GM19324 (cell line): Measurements from ENCODE around the gene CDK14.
A peak's percentile ranks its signal among the peaks of the same experiment; 100 is the strongest.

ENCODE experiments used
- ATAC-seq: cut with Tn5 transposase; IDR thresholded peaks from one replicate; pipeline ENCODE4 v1.9.1; 2021; ENCODE audit warnings: mild to moderate bottlenecking, moderate library complexity; ENCODE audit not compliant: unreplicated experiment, low FRiP score

CDK14 gene

DNA sequence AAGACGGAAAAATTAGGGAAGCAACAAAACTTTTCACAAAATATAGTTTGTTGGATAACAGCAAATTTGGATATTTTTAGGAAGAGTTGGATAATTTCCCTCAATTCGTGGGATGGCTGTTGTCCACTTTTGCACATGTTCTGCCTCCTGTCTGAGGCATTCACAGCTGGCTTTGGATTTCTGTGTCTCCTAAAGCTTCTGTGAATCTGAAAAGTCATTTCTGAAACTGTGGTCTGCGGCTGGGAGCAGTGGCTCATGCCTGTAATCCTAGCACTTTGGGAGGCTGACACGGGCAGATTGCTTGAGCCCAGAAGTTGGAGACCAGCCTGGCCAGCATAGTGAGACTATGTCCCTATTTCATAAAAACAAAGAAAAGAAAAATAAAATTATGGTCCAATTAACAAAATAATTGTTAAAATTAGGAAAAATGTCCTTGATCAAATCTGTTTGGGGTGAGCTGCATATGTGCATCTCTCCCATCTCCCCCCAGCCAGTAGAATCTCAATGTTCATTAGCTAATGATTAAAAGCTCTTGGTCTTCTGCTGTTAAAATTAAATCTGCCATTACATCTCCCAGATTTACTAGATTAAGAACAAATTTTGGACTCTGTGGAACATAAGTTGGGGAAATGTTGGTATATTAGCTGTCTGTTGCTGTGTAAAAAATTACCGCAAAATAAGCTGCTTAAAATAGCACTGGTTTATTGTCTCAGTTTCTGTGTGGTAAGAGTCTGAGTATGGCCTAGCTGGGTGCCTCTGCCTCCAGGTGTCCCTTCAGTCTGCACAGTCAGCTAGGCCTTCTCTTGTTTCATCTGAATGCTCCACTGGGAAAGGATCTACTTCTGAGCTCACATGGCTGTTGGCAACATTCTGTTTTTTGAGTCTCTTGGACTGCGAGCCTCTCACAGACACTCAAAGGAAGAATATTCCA is 336.1 kb downstream of the CDK14 start:
- ATAC-seq, result peak; percentile 90

DNA sequence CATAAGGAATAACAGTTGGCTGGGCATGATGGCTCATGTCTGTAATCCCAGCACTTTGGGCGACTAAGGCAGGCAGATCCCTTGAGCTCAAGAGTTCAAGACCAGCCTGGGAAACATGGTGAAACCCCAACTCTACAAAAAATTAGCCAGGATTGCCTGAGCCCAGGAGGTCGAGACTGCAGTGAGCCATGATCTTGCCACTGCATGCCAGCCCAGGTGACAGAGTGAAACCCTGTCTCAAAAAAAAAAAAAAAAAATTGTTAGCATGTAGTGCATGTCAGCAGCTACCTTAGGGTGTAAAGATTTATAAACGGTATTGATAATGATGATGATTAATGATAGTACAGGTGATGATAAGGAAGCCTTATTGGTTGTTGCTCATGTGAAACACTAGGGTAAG is 336.9 kb downstream of the CDK14 start:
- ATAC-seq, result no peak

DNA sequence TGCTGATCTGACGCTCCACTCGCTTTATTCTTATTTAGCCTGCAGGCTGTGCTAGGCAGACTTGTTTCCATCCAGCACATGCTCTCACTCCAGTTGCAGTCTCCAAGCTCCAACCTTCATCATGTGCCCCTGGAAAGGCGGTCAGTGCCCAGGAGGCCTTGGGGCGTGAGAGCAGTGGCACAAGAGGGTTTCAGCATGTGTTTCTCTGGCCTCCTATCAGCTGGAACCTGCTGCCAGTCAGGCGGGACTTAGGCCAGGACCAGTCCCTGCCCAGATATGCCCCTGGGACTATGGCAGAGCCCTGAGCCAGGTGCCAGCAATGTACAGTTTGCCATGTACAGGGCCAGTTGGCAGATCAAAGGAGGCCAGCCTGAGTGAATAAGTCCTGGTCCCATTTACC is 337.9 kb downstream of the CDK14 start:
- no peak for ATAC-seq

DNA sequence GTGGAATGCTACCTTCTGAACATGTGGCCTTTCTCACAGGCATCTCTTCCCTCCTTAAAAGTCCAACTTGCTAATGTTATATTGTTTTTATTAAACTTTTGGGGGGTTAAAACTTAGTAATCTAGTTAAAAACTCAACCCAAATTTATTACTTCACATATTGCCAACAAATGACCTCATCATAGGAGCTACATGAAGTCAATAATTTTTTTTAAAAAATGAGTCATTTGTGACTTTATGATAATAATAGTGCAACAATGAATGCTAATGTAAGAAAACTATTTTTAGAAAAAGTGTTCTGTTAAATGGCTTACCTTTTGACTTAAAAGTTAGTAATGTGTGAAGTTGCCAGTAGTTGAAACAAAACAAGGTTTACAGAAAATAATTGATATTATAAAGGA is 342.2 kb downstream of the CDK14 start:
- ATAC-seq, result no peak

DNA sequence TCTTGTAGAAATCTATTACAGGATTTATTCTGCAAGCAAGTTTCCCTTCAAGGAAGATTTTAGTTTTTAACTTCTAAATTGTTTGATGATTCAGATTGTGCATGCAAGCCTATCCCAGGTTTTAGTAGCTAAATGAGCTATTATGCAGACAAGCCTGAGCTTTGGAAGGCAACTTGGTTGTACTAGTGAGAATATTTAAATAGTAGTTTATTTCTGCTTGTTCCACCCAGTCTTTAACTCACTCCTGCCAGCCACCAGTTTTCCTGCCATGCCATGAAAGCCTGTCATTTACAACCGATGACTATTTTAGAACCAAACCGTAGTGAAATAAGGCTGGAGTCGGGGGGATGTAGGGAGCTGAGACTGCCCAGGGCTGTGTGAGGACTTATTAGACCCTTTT is 343.5 kb downstream of the CDK14 start:
- ATAC-seq, result no peak

DNA sequence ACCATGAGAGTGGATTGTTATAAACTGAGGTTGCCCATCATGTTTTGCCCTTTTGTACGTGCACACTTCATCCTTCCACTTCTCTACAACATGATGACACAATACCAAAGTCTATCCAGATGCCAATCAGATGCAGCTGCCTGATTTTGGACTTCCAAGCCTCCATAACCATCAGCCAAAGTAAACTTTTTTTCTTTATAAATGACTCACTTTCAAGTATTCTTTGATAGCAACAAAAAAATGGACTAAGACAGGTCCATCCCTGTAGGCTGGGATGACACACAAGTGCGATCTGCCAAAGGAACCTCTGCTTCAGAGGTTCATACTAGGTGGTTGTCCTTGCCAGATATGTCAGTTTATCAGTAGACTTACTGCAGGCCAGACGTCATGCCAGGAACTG is 347.9 kb downstream of the CDK14 start:
- ATAC-seq, result no peak

DNA sequence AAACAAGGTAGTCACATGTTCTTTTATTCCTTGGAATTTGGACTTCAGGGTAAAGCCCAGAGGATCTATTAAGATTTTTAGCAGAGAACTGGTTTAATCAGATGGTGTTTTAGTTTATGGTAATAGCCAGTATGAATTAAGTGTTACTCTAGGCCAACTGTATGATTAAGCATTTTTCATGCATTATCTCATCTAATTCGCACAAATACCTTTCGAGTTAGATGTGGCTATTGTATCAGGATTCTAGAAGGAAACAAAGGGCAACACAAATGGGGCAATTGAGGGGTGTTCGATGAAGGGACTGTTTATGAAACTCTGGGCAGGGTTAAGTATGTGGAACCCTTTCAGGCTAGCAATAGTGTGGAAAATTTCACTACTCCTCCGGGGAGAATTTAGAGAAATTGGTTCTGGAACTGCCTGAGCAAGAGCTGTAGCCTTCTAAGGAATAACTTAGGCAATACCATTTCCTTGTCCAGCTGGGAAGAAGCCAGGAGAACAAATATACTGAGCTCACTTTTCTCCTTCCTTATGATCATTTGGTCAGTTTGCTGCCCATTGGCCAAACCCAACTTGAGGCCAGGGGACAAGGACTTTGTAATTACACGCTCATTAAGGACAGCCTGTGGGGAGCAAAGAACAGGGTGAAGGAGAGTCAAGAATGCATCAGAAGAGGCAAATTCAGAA is 349.1 kb downstream of the CDK14 start:
- ATAC-seq, result no peak

DNA sequence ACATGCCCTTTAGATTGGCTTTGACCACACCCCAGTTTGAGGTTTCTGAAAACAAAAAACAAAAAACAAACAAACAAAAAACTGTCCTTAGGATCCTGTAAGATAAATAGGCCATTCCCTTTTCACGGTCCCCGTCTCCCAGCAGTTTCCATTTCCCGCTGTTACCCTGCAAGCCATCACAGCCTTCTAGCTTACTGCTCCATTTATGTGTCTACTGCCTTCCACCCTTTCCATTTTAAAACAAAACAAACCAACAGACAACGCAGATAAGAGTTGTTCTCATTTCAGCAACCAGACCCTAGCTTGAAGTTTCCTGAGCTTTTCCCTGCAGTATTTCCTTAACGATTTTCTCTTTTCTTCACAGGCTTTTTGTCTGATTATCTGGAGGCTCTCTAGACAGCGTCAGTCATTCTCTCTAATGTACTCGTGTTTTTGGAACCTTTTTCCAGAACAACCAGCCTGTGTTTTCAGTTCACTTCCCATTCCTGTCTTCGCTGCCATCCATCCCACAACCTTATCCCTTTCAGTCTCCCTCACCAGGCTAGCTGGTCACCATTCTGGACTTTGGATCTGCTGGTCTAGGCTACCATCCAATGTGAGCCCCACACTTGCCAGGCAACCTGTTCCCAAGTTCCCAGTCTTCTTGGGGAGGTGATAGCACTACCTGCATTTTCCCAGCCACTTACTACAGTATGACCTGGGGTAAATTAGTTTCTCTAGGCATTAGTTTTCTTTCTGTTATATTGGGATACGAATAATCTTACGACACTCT is 350.8 kb downstream of the CDK14 start:
- no peak for ATAC-seq

DNA sequence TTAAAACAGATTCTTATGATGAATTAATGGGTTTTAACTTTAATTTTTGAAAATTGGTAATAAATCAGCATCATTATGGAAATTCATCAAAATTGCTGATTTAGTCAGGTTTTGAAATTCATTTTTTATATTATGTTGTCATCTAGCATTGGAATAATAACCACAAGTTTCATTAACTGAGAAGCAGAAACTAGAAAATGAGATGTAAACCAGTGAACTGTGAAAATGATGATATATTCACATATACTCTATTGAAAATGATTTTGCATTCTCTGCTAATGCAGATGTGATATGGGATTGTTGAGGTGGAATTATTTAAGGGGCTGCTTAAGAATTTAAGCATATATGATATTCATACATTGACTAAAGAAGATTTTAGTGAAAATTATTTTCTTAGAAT is 352.0 kb downstream of the CDK14 start:
- ATAC-seq, result no peak

DNA sequence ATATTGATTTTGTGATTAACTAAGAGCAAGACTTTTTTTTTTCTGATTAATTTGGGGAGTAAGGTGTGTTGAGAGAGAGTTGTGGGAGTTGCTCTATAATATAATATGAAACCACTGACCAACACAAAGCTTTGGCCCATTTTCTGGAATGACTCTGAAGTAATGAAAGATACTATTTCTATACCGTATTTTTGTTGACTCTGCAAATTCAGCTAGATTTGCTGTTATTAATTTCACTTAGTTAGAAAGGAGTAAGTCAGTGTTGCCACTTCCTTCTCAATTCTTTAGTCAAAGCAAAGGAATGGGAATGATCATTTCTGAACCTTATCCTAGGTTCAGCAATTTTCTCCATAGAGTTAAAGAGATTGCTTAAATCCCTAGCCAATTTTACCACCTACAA is 355.1 kb downstream of the CDK14 start:
- ATAC-seq, result no peak

DNA sequence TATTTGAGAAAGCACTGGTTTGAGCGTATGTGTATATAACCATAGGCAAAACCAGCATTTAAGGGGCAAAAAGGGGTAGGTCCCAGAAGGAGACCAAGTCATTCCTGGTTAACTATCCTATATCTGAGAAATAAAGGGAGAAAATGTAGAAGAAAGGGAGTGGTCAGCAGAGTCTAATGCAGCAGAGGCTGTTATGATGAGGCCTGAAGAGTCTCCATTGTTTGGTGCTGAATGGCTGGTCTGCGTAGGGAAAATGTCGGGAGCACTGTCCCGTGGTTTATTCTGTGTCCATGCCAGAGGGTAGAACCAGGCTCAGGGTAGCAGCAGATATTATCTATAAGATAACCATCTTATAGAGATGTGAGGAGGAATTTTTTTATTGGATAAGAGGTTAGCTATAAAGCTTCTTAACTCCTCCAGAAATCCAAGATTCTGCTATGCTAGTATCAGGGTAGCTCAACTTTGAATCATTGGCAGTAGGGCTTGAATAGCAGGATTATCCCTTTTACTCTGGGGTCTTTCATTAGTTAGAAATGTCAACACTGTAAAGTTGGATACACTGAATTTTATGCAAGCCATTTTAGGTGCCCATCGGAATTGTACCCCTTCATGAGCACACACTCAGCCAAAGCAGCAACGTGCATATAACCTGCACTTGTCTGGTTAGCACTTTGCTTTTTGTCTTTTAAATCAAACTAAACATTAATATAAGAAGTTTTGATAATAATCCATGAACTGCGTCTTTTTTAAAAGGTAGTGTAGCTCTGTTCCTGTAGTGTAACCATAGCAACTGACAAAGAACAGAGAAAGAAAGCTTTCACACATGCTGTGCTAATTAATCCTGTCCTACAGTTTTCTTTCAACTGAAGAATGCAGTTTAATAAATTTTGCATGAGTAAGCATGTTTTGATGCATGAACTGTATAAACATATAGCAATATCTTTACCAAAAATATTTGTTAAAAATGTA is 356.1 kb downstream of the CDK14 start:
- no peak for ATAC-seq

DNA sequence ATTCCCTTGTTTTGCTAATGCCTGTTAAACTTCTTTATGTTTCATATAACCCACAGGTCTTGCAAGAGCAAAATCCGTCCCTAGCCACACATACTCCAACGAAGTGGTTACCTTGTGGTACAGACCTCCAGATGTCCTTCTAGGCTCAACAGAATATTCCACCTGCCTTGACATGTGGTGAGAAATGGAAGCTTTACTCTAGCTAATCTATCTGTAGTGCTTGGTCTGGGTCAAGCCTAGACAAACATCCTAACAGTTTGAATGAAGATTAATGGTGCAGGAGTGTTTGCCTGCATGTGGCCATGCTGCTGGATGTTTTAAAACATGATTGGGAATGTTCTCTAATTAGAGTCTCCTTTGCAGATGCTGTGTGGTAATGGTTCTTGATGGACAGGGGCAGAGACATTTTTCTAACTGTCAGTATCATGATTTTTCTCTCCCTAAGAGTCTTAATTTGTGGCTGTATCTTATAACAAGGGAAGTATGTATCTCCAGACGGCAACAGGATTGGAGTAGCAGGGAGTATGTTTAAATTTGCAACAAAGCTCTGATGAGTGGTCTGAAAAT is 359.6 kb downstream of the CDK14 start:
- no peak for ATAC-seq

DNA sequence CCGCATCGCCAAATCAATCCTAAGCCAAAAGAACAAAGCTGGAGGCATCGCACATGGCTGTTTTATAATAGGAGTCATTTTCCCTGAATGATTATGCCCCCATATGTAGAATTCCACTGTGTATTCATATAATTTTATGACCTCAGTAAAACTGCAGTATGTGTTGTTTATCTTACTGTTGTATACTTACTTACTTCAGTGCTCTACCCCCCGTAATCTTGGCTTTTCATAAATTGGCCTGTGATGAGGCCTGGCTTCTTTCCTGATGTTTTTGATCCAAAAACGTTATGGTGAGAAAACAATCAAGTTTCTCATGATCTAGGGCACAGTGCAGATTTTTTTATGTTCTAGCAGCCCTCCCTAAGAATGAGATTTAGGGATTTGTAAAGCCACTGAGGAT is 361.8 kb downstream of the CDK14 start:
- no peak for ATAC-seq

DNA sequence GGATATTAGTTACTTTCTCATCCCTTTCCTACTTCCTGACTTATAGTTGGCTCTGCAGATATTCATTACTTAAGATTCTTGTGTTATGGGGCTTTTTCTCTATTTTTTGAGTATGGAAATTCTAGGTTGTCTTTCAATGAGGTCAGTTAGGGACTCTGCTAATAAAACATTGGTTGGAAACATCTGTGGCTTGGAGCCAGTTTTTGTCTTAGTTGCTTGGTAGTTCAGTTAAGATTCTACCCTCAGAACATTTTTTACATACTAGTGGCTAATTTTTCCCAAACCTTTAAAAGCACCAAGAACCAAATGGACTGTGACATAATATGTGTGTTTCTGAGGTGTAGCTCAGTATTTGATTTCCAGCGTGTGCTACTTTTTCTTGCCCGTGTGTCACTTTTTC is 362.5 kb downstream of the CDK14 start:
- no peak for ATAC-seq

DNA sequence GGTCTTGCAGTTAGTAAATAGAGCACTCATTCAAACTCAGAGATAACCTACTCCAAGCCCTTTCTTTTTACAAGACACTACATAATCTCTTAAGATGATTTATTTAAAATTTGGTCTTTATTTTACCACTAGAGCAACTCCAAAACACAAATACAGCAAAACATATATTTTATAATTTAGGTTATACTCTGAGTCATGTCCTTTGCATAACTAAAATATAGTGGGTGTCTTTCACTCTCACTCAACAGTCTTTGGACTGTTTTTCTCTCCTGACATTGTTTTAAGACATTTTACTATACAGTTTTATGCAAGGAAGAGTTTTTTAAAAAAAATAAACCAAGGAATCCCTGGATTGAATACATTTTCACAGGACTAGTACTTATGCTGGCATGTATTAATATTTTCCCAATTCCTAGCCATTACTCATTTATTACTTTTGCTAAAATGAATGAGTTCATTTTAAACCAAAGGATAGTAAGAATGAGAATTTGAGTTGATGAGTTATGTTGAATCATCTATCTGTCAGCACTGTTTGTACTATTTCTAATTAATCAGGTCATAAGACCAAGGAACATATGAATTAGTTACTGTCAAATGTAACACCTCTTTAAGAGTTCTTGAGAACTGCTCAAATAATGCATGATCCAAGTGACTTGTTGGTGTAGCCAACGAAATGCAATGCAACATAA is 365.1 kb downstream of the CDK14 start:
- no peak for ATAC-seq

DNA sequence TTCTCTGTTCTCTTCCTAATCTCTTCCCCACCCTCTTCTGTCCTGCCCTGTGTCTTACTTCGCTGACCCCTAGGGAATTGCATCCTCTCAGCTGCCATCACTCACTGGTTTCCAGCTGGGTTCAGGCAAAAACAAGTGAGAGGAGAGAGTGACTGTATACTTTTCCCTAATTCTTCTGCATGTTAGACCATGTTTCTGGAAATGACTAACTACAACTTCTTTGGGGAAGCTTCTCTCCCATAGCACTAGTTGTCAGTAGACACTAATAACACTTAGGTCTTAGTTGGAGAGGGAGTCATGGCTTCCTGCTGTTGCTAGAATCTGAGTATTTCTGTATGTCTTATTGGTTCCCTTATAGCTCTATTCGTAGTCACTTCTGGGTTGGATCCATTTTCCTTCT is 369.1 kb downstream of the CDK14 start:
- no peak for ATAC-seq

DNA sequence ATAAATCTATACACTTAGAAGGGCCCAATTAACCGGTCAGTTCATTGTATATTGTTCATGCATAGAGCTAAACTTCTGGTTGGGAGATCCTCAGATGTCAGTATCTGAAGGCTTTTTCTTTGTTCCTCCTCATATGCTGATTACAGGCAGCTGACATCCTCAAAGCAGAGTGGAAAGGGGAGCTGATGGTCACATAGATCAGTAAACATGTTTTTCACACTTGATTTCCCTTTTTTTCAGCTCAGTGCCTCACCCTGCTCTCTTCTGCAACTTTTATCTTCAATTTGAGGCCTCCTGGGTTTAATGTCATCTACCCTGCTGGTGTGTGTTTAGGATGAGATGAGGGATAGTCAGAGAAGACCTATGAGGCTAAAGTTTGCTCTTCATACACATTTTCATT is 370.2 kb downstream of the CDK14 start:
- no peak for ATAC-seq

DNA sequence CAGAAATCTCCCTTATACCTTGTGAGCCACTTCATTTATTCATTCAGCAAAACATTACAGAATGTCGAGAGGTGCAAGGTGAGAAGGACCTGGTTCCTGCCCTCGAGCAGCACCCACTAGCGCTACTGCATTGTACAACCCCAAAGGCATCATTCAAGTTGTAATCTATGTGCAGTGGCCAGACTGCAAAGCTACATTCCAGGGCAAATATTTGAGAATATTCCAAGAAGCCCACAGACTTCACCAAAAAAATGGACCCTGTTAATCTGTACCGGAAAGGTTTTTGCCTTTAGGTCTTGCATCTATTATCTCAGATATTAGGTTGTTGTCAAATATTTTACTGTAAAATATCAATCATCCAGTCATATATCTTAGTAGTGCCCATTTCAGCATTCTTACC is 372.8 kb downstream of the CDK14 start:
- no peak for ATAC-seq

DNA sequence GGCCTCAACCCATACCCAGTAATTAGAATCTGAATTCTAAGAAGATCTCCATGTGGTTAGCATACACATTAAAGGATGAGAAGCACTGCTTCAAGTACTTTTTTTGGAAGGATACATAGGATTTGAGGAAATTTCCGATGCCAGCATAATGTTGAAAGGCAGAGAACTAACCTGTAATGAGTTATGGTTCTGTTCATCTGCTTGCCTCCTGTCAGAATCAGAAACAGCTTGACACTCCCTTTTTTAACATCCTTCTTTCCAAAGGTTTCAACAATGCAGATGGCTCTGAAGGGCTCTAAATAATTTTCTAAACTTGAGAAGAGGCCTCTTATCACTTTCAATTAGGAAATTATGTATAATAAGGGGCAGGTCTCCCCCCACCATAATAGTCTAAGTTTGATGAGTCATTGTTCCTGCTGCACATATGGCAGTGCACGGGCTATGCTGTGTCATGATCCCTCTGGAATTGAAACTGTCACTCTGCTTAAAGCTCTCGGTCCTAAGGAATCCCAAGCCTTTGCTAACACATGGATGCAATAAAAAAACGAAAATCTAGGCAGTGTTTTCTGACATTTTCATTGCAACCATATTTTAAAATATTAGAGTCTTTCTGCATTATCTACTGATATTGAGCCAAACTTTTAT is 376.9 kb downstream of the CDK14 start:
- no peak for ATAC-seq
